SU-DHL-6 (cell line): ENCODE measurements around the gene RNF220.

Experiments
- H2AFZ ChIP-seq: fragments of 200-600 bp; sonication (generic); 2 replicates; pipeline ENCODE4 v1.6.1; 2014; ENCODE audit warnings: low read depth, mild to moderate bottlenecking, moderate library complexity, mixed read lengths, antibody characterized with exemption, low read length; ENCODE audit not compliant: severe bottlenecking
- H3F3A ChIP-seq: fragments of 200-600 bp; shearing (Covaris generic); 2 replicates; pipeline ENCODE4 v1.6.0; 2016; ENCODE audit warnings: antibody characterized with exemption, mild to moderate bottlenecking; ENCODE audit not compliant: insufficient read depth
- H3K27ac ChIP-seq: fragments of 200-600 bp; sonication (generic); 2 replicates; pipeline ENCODE4 v1.5.1; 2016; ENCODE audit warnings: low read depth, mild to moderate bottlenecking, low read length, moderate library complexity, mixed read lengths
- H3K27me3 ChIP-seq: fragments of 200-600 bp; sonication (generic), shearing (Covaris generic); 2 replicates; pipeline ENCODE4 v1.6.0; 2014; ENCODE audit warnings: mild to moderate bottlenecking, low read length
- H3K36me3 ChIP-seq: fragments of 200-600 bp; sonication (generic); 2 replicates; pipeline ENCODE4 v1.6.1; 2014; ENCODE audit warnings: mild to moderate bottlenecking, low read length, mixed read lengths
- H3K4me2 ChIP-seq: fragments of 300-600, 200-600 bp; shearing (Covaris generic), sonication (generic); 2 replicates; pipeline ENCODE4 v1.6.0; 2014; ENCODE audit warnings: low read length, low read depth, mild to moderate bottlenecking; ENCODE audit not compliant: poor library complexity, severe bottlenecking
- H3K4me3 ChIP-seq: fragments of 200-600 bp; sonication (generic); 2 replicates; pipeline ENCODE4 v1.5.1; 2014; ENCODE audit warnings: antibody characterized with exemption, low read length, mild to moderate bottlenecking, mixed read lengths; ENCODE audit not compliant: insufficient read depth, poor library complexity, severe bottlenecking
- H3K79me2 ChIP-seq: fragments of 200-600 bp; sonication (generic); 2 replicates; pipeline ENCODE4 v1.6.1; 2014; ENCODE audit warnings: mild to moderate bottlenecking, low read length, moderate library complexity; ENCODE audit not compliant: insufficient read depth
- H3K9ac ChIP-seq: fragments of 200-600 bp; sonication (generic); 2 replicates; pipeline ENCODE4 v1.7.0; 2014; ENCODE audit warnings: mild to moderate bottlenecking, low read length
- H3K9me2 ChIP-seq: fragments of 200-600 bp; sonication (generic); replicated peaks from 2 replicates; pipeline ENCODE4 v1.6.1; 2014; ENCODE audit warnings: low read length; ENCODE audit not compliant: insufficient read depth
- H3K9me3 ChIP-seq: fragments of 200-600 bp; sonication (generic); 2 replicates; pipeline ENCODE4 v1.6.1; 2014; ENCODE audit warnings: low read length, mixed read lengths; ENCODE audit not compliant: insufficient read depth
- H4K20me1 ChIP-seq: fragments of 200-600 bp; sonication (generic); 2 replicates; pipeline ENCODE4 v1.6.1; 2014; ENCODE audit warnings: low read depth, mild to moderate bottlenecking, antibody characterized with exemption, low read length, moderate library complexity, mixed read lengths
- EZH2phosphoT487 ChIP-seq: fragments of 200-600 bp; sonication (generic), shearing (Covaris generic); conservative IDR thresholded peaks from 2 replicates; pipeline ENCODE4 v1.6.1; 2018; ENCODE audit warnings: mild to moderate bottlenecking, antibody characterized with exemption, low read length, moderate library complexity, mixed read lengths
- TF ChIP-seq, protein P1 (sequence below): fragments of 200-600 bp; sonication (generic); IDR thresholded peaks from one replicate; pipeline ENCODE4 v1.5.1; 2017; ENCODE audit warnings: antibody characterized with exemption, mild to moderate bottlenecking, low read length, moderate library complexity; ENCODE audit not compliant: insufficient read depth, poor library complexity, severe bottlenecking

Gene RNF220

GRCh38 chr1:44420535-44420934 is 15.5 kb downstream of the RNF220 start:
- Histone ChIP-seq H3K27me3 (no peaks in the 10 kb centered on the region), H3K4me3 (no peak overlapping the region), H3K9ac (no peak overlapping the region)

GRCh38 chr1:44421446-44421884 is 16.4 kb downstream of the RNF220 start:
- Histone ChIP-seq H3K9me3 (no peaks in the 10 kb centered on the region), H2AFZ (no peak overlapping the region), H3K4me2 (no peak overlapping the region), H3F3A (no peaks in the 10 kb centered on the region), H3K79me2 (no peaks in the 10 kb centered on the region), H3K36me3 (no peaks in the 10 kb centered on the region), H3K27me3 (no peaks in the 10 kb centered on the region), H4K20me1 (no peaks in the 10 kb centered on the region), H3K4me3 (no peak overlapping the region), H3K27ac (no peak overlapping the region), H3K9me2 (no peaks in the 10 kb centered on the region), H3K9ac (no peak overlapping the region)
- no peak for TF ChIP-seq EZH2phosphoT487
- TF ChIP-seq, protein P1, sequence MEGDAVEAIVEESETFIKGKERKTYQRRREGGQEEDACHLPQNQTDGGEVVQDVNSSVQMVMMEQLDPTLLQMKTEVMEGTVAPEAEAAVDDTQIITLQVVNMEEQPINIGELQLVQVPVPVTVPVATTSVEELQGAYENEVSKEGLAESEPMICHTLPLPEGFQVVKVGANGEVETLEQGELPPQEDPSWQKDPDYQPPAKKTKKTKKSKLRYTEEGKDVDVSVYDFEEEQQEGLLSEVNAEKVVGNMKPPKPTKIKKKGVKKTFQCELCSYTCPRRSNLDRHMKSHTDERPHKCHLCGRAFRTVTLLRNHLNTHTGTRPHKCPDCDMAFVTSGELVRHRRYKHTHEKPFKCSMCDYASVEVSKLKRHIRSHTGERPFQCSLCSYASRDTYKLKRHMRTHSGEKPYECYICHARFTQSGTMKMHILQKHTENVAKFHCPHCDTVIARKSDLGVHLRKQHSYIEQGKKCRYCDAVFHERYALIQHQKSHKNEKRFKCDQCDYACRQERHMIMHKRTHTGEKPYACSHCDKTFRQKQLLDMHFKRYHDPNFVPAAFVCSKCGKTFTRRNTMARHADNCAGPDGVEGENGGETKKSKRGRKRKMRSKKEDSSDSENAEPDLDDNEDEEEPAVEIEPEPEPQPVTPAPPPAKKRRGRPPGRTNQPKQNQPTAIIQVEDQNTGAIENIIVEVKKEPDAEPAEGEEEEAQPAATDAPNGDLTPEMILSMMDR: no peak

More at GRCh38 chr1:44420535-44420934, 15.5 kb downstream of the RNF220 start:
- Histone ChIP-seq H3K27ac (no peak overlapping the region), H3K9me3 (no peaks in the 10 kb centered on the region), H2AFZ (no peak overlapping the region), H3K79me2 (no peaks in the 10 kb centered on the region), H3K4me2 (no peak overlapping the region), H3K36me3 (no peaks in the 10 kb centered on the region), H4K20me1 (no peaks in the 10 kb centered on the region), H3K9me2 (no peaks in the 10 kb centered on the region), H3F3A (no peaks in the 10 kb centered on the region)
- TF ChIP-seq, protein P1: no peak
- TF ChIP-seq EZH2phosphoT487: no peak

DNA sequence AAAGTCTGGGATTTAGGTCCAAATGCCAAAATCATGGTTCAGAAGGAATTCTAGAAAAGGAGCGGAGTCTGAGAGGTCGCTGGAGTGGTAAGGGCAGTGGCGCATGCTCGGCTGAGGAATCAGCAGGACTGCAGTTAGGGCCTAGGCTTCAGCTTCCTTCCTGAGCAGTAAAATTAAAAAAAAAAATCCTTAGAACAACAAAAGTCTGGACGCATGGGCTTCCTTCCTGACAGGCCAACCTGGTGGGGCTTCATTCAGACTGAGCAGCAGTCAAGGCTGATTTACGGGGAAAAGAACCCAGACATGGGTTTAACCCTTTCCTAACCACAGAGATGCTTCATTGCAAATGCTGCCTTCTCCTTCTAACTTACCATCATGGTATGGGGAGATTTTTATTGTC is 17.1 kb downstream of the RNF220 start:
- no peaks in the 10 kb centered on the region for H3F3A ChIP-seq
- no peaks in the 10 kb centered on the region for H3K79me2 ChIP-seq
- H2AFZ ChIP-seq: no peak overlapping the region
- H3K27me3 ChIP-seq: no peaks in the 10 kb centered on the region
- no peak overlapping the region for H3K27ac ChIP-seq
- TF ChIP-seq EZH2phosphoT487: no peak
- TF ChIP-seq, protein P1: no peak
- no peaks in the 10 kb centered on the region for H3K36me3 ChIP-seq
- H3K9me3 ChIP-seq: no peaks in the 10 kb centered on the region
- H3K4me2 ChIP-seq: no peak overlapping the region
- no peak overlapping the region for H3K9ac ChIP-seq
- H4K20me1 ChIP-seq: no peaks in the 10 kb centered on the region
- H3K9me2 ChIP-seq: no peaks in the 10 kb centered on the region
- no peak overlapping the region for H3K4me3 ChIP-seq
